IPS-20b (cell line): Measurements from ENCODE around the gene TEX13B.
A peak's percentile ranks its signal among the peaks of the same experiment; 100 is the strongest.

Experiments
- H3K27ac ChIP-seq: one replicate; pipeline ENCODE4 v1.5.1; 2013; ENCODE audit warnings: low read length
- H3K27me3 ChIP-seq: 2 replicates; pipeline ENCODE4 v1.6.1; 2013; ENCODE audit warnings: mild to moderate bottlenecking, low read length, inconsistent platforms; ENCODE audit not compliant: insufficient read depth
- H3K36me3 ChIP-seq: 2 replicates; pipeline ENCODE4 v1.6.1; 2013; ENCODE audit warnings: low read depth, mild to moderate bottlenecking, inconsistent platforms, low read length, moderate library complexity; ENCODE audit not compliant: insufficient read depth
- H3K4me1 ChIP-seq: 2 replicates; pipeline ENCODE4 v1.6.1; 2013; ENCODE audit warnings: mild to moderate bottlenecking, control low read depth, inconsistent platforms, low read length, moderate library complexity; ENCODE audit not compliant: insufficient read depth
- H3K4me3 ChIP-seq: 2 replicates; pipeline ENCODE4 v1.5.1; 2013; ENCODE audit warnings: mild to moderate bottlenecking, low read length, inconsistent platforms
- H3K9ac ChIP-seq: 2 replicates; pipeline ENCODE4 v1.6.1; 2013; ENCODE audit warnings: low read depth, mild to moderate bottlenecking, inconsistent platforms, low read length, moderate library complexity
- H3K9me3 ChIP-seq: 2 replicates; pipeline ENCODE4 v1.6.1; 2013; ENCODE audit warnings: mild to moderate bottlenecking, low read depth, low read length, inconsistent platforms; ENCODE audit not compliant: insufficient read depth

TEX13B gene

GRCh38 chrX:107935664-107936433 is 46.3 kb downstream of the TEX13B start:
- Histone ChIP-seq H3K4me3 (peak overlapping the region; percentile 84), H3K27me3 (no peaks in the 10 kb centered on the region; the same call in 1 of the 2 replicates), H3K4me1 (no peaks in the 10 kb centered on the region; the same call in 1 of the 2 replicates), H3K9me3 (no peaks in the 10 kb centered on the region), H3K9ac (peak overlapping the region; percentile 73; the same call in 1 of the 2 replicates), H3K27ac (no peak overlapping the region), H3K36me3 (peaks cover 27% of the 10 kb centered on the region; the same call in 1 of the 2 replicates)

GRCh38 chrX:107935200-107935599 is 47.0 kb downstream of the TEX13B start:
- H3K27me3 ChIP-seq = no peaks in the 10 kb centered on the region; the same call in 1 of the 2 replicates
- no peaks in the 10 kb centered on the region for H3K9me3 ChIP-seq
- no peak overlapping the region for H3K27ac ChIP-seq
- peaks cover 25% of the 10 kb centered on the region; the same call in 1 of the 2 replicates for H3K36me3 ChIP-seq
- peak overlapping the region; percentile 73; the same call in 1 of the 2 replicates for H3K9ac ChIP-seq
- no peaks in the 10 kb centered on the region; the same call in 1 of the 2 replicates for H3K4me1 ChIP-seq
- peak overlapping the region; percentile 84; the same call in 1 of the 2 replicates for H3K4me3 ChIP-seq

GRCh38 chrX:107934262-107934661 is 47.9 kb downstream of the TEX13B start:
- no peaks in the 10 kb centered on the region; the same call in 1 of the 2 replicates for H3K4me1 ChIP-seq
- no peak overlapping the region for H3K27ac ChIP-seq
- no peaks in the 10 kb centered on the region for H3K9me3 ChIP-seq
- H3K27me3 ChIP-seq = no peaks in the 10 kb centered on the region; the same call in 1 of the 2 replicates
- H3K9ac ChIP-seq = no peak overlapping the region
- H3K4me3 ChIP-seq = no peak overlapping the region
- peaks cover 15% of the 10 kb centered on the region; the same call in 1 of the 2 replicates for H3K36me3 ChIP-seq
